ENCODE results near the gene RNASE4.

GRCh38 chr14:20732979-20733635 is 48.7 kb downstream of the RNASE4 start:
- TF ChIP-seq ZNF70 (CRISPR knock-in tag; IDR thresholded peaks at IDR 0.05): no peak
- no peak for TF ChIP-seq SNAI2 (CRISPR knock-in tag; IDR thresholded peaks at IDR 0.05)
- TF ChIP-seq ISL1 (CRISPR knock-in tag; IDR thresholded peaks at IDR 0.05): no peak
- no peak for TF ChIP-seq ZNF565 (CRISPR knock-in tag; conservative IDR thresholded peaks at IDR 0.05; ENCODE audit: low read depth)
- no peak for TF ChIP-seq ZFP30 (CRISPR knock-in tag; IDR thresholded peaks at IDR 0.05)
- TF ChIP-seq RARB (CRISPR knock-in tag; IDR thresholded peaks at IDR 0.05): no peak
- no peak for TF ChIP-seq PATZ1 (CRISPR knock-in tag; IDR thresholded peaks at IDR 0.05; ENCODE audit: borderline replicate concordance)
- no peak for TF ChIP-seq GLIS3 (CRISPR knock-in tag; IDR thresholded peaks at IDR 0.05)
- TF ChIP-seq, protein P1, sequence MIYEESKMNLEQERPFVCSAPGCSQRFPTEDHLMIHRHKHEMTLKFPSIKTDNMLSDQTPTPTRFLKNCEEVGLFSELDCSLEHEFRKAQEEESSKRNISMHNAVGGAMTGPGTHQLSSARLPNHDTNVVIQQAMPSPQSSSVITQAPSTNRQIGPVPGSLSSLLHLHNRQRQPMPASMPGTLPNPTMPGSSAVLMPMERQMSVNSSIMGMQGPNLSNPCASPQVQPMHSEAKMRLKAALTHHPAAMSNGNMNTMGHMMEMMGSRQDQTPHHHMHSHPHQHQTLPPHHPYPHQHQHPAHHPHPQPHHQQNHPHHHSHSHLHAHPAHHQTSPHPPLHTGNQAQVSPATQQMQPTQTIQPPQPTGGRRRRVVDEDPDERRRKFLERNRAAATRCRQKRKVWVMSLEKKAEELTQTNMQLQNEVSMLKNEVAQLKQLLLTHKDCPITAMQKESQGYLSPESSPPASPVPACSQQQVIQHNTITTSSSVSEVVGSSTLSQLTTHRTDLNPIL (CRISPR knock-in tag; IDR thresholded peaks at IDR 0.05; ENCODE audit: low read depth): no peak
- no peak for TF ChIP-seq TSHZ2 (CRISPR knock-in tag; IDR thresholded peaks at IDR 0.05)
- no peak for TF ChIP-seq POU6F1 (CRISPR knock-in tag; IDR thresholded peaks at IDR 0.05; ENCODE audit: borderline replicate concordance, low read depth)
- TF ChIP-seq TOX (CRISPR knock-in tag; IDR thresholded peaks at IDR 0.05; ENCODE audit: borderline replicate concordance): no peak
- TF ChIP-seq ZNF8 (CRISPR knock-in tag; IDR thresholded peaks at IDR 0.05): no peak
- TF ChIP-seq CSDC2 (CRISPR knock-in tag; IDR thresholded peaks at IDR 0.05): no peak
